Panc1 (cell line): ENCODE results near the gene DHH.

ENCODE experiments used
- POLR2AphosphoS5 ChIP-seq: IDR thresholded peaks from 2 replicates; pipeline ENCODE4 v1.6.1; 2012; ENCODE audit warnings: mild to moderate bottlenecking, low read depth, low read length, moderate library complexity
- SIN3A ChIP-seq: IDR thresholded peaks from 2 replicates; pipeline ENCODE4 v1.6.1; 2012; ENCODE audit warnings: low read depth, mild to moderate bottlenecking, low read length, moderate library complexity, borderline replicate concordance; ENCODE audit not compliant: insufficient read depth
- TCF7L2 ChIP-seq: IDR thresholded peaks from 2 replicates; pipeline ENCODE4 v1.6.1; 2011; ENCODE audit warnings: mild to moderate bottlenecking, low read depth, low read length, inconsistent platforms
- TF ChIP-seq, protein P1 (sequence below): fragments of 450-650 bp; IDR thresholded peaks from 2 replicates; pipeline ENCODE4 v1.5.1; 2017; ENCODE audit warnings: mild to moderate bottlenecking

GRCh38 chr12:49043241-49043640 lies 51.4 kb downstream of the DHH start:
- TF ChIP-seq, protein P1, sequence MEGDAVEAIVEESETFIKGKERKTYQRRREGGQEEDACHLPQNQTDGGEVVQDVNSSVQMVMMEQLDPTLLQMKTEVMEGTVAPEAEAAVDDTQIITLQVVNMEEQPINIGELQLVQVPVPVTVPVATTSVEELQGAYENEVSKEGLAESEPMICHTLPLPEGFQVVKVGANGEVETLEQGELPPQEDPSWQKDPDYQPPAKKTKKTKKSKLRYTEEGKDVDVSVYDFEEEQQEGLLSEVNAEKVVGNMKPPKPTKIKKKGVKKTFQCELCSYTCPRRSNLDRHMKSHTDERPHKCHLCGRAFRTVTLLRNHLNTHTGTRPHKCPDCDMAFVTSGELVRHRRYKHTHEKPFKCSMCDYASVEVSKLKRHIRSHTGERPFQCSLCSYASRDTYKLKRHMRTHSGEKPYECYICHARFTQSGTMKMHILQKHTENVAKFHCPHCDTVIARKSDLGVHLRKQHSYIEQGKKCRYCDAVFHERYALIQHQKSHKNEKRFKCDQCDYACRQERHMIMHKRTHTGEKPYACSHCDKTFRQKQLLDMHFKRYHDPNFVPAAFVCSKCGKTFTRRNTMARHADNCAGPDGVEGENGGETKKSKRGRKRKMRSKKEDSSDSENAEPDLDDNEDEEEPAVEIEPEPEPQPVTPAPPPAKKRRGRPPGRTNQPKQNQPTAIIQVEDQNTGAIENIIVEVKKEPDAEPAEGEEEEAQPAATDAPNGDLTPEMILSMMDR: no peak
- no peak for TF ChIP-seq POLR2AphosphoS5
- TF ChIP-seq TCF7L2: no peak
- no peak for TF ChIP-seq SIN3A
